Measurements from ENCODE around the gene PEAK1. TPM values are rescaled to one million over a fixed set of nuclear protein-coding genes. Genes with fewer than 3 reads are reported as not detected.

The PEAK1 gene
- total RNA-seq, 2 donors from 2014 or later: 26.2 to 27.0 TPM

DNA sequence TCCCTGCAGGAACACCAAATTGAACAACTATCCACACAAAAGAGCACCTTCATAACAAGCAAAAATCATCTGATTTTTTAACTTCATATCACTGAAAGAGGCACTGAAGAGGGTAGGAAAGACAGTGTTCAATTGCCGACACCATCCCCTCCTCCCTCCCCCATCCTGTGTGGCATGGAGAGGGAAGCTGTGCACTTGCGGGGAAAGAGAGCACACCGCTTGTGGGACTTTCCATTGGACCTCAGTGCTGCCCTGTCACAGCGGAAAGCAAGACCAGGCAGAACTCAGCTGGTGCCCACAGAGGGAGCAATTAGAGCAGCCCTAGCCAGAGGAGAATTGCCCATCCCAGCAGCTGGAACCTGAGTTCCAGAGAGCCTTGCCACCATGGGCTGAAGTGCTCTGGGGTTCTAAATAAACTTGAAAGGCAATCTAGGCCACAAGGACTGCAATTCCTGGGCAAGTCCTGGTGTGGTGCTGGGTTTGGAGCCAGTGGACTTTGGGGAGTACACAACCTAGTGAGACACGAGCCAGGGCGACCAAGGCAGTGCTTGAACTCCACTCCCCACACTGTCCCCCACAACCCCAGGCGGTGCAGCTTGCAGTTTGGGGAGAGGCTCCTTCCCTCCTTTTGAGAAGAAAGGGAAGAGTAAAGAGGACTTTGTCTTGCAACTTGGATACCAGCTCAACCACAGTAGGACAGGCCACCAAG is 27.0 kb downstream of the PEAK1 start:
- H3K27ac Mint-ChIP-seq: no peak overlapping the region
- H3K9me3 Mint-ChIP-seq: peaks cover 14 to 21% of the 10 kb centered on the region in 2 donors
- no peak for ATAC-seq
- no peak for DNase-seq (ENCODE audit: low spot score in 2 of 2)
- H3K36me3 Mint-ChIP-seq: peaks cover 19 to 25% of the 10 kb centered on the region in 2 donors

- H3K27ac Mint-ChIP-seq: no peak overlapping the region
- ATAC-seq (no peak), DNase-seq (ENCODE audit: low spot score in 2 of 2) (no peak)
- H3K36me3 Mint-ChIP-seq: peaks cover 12 to 18% of the 10 kb centered on the region in 2 donors
- peaks cover 12 to 13% of the 10 kb centered on the region in 2 donors for H3K9me3 Mint-ChIP-seq
These were observed 28.4 kb downstream of the PEAK1 start for GRCh38 chr15:77391372-77391951.

DNA sequence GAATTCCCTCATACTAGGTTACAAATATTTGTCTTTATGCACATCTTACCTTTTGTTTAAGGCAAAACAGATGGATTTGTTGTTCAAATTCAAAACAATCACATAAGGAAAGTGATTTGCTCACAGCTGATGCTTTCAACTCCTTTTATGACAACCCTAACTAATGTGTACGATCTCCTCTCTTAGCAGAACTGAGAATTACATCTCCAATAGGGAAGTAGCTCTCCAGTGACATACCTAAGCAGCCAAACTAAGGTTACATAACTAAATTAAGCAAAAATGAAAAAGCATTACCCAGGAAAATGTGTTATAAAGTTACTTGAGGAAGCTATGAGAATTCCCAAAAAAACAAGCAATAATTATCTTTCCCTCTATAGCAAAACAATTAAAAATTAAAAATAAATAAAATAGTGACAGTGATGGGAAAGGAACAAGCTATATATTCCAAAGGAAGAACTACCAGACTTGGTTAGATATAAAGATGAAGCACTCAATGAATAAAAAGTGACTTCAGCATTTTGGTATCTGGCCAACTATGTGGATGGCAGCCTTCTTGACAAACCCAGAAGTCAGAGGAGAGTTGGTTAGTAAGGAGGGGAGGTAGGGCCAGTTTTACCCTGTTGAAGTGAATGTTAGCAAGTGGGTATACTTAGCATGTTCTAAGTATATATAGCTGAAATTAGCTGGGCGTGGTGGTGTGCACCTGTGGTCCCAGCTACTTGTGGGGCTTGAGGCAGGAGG is 32.4 kb downstream of the PEAK1 start:
- Mint-ChIP-seq H3K27ac (no peak overlapping the region), H3K9me3 (no peaks in the 10 kb centered on the region), H3K36me3 (no peaks in the 10 kb centered on the region)

GRCh38 chr15:77386626-77387025 is 33.3 kb downstream of the PEAK1 start:
- no peak for ATAC-seq
- no peak for DNase-seq (ENCODE audit: low spot score in 2 of 2)
- no peaks in the 10 kb centered on the region for H3K36me3 Mint-ChIP-seq
- no peak overlapping the region for H3K27ac Mint-ChIP-seq
- H3K9me3 Mint-ChIP-seq: no peaks in the 10 kb centered on the region

More for the DNA sequence above, 32.4 kb downstream of the PEAK1 start:
- DNase-seq (ENCODE audit: low spot score in 2 of 2) (no peak), ATAC-seq (no peak)

DNA sequence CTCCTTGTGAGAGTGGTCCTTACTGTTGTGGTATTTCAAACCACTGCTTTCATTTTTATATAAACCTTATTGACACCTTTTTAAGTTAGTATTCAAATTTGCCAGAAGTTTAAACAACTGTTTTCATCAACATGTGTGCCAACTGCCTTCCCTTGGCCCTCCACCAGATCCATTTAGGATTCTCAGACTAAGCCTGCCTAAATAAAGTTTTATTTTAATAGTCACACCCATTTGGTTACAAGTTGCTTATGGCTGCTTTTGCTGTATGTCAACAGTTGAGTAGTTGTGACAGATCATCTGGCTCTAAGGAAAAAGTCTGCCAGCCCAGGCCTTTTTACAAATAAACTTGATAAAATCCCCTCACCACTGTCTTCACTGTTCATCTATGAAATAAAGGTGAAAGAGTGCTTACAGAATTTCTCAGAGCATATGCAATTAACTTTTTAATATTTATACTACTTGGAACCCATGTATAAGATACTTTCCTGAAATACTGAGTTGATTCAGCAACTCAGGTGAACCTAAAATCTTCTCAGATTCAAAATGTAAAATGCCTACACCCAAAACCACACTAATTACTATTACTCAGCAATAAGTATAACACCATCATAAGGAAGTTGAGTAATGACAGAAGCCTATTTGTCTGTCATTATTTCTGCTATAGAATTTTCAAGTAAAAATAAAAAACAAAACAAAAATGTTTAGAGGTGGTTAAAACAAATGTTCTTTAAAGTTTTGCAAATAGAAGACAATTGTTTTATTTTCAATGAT is 35.1 kb downstream of the PEAK1 start:
- H3K27ac Mint-ChIP-seq: no peak overlapping the region
- H3K9me3 Mint-ChIP-seq: no peaks in the 10 kb centered on the region
- ATAC-seq (no peak), DNase-seq (ENCODE audit: low spot score in 2 of 2) (no peak)
- no peaks in the 10 kb centered on the region for H3K36me3 Mint-ChIP-seq

GRCh38 chr15:77384086-77384485 is 35.8 kb downstream of the PEAK1 start:
- Mint-ChIP-seq H3K36me3 (no peaks in the 10 kb centered on the region), H3K27ac (no peak overlapping the region), H3K9me3 (no peaks in the 10 kb centered on the region)
- ATAC-seq (no peak), DNase-seq (ENCODE audit: low spot score in 2 of 2) (no peak)

GRCh38 chr15:77380033-77380432 is 39.9 kb downstream of the PEAK1 start:
- no peaks in the 10 kb centered on the region for H3K36me3 Mint-ChIP-seq
- ATAC-seq (no peak), DNase-seq (ENCODE audit: low spot score in 2 of 2) (no peak)
- H3K9me3 Mint-ChIP-seq: no peaks in the 10 kb centered on the region
- H3K27ac Mint-ChIP-seq: no peak overlapping the region

GRCh38 chr15:77376770-77377169 is 43.1 kb downstream of the PEAK1 start:
- Mint-ChIP-seq H3K36me3 (no peaks in the 10 kb centered on the region), H3K9me3 (no peaks in the 10 kb centered on the region), H3K27ac (no peak overlapping the region)
- DNase-seq (ENCODE audit: low spot score in 2 of 2) (no peak), ATAC-seq (no peak)

GRCh38 chr15:77375133-77375532 is 44.8 kb downstream of the PEAK1 start:
- DNase-seq (ENCODE audit: low spot score in 2 of 2) (no peak), ATAC-seq (no peak)
- Mint-ChIP-seq H3K27ac (no peak overlapping the region), H3K36me3 (no peaks in the 10 kb centered on the region), H3K9me3 (no peaks in the 10 kb centered on the region)

DNA sequence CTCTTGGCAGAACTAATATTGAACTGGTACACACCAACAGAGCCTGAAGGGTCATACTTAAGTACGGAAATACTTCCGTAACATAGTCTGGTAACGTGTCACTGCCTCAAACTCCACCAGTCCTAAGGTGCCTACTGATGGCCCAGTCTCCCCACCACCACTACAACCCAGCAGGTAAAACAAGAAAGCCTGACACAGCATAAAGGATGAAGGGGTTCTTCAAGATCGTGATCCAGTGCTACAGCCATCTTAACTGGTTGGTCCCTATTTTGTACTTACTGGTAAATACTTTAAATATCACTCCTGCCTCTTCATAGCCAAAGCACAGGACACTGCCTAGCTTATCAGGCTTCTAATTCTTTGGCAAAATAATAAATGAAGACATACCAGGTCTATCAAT is 46.5 kb downstream of the PEAK1 start:
- DNase-seq (ENCODE audit: low spot score in 2 of 2) (no peak), ATAC-seq (no peak)
- Mint-ChIP-seq H3K27ac (no peak overlapping the region), H3K9me3 (no peaks in the 10 kb centered on the region), H3K36me3 (no peaks in the 10 kb centered on the region)

DNA sequence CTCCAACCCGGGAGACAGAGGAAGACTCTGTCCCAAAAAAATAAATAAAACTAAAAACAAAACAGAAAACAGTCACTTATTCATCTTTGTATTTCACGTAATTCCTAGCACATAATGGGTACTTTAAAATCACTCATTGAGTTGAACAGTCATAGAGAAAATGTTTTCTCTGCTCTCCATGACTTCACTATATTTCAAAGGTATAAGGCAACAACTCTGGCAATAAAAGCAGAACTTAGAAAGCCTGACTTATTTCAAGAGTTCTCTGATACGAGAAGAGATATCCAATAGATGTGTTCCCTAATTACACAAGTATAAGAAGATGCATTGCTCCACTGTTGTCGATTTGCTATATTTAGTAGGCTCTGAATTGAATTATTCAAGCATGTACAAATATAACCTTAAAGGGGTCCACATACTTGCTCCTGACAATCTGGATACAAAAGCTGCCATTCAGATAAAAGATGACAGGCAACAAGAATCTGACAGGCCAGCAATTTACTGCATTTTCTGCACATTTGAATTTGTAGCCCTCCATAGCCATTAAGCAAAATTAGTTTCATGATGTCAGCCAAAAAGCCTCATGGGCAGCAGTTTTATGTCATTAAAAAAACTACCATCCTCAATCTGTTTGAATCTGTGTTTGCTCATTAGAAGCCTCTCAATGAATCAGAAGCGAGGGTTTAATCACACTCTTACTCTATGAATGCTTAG is 47.9 kb downstream of the PEAK1 start:
- Mint-ChIP-seq H3K36me3 (no peaks in the 10 kb centered on the region), H3K27ac (no peak overlapping the region), H3K9me3 (no peaks in the 10 kb centered on the region)
- ATAC-seq (peak in 1 of 2 donors; percentile 73), DNase-seq (ENCODE audit: low spot score in 2 of 2) (no peak)

- H3K9me3 Mint-ChIP-seq: peaks cover 0 to 4% of the 10 kb centered on the region in 2 donors
- no peak for DNase-seq (ENCODE audit: low spot score in 2 of 2)
- no peak for ATAC-seq
- H3K27ac Mint-ChIP-seq: no peak overlapping the region
- no peaks in the 10 kb centered on the region for H3K36me3 Mint-ChIP-seq
These were observed 49.3 kb downstream of the PEAK1 start for GRCh38 chr15:77370580-77370979.

DNA sequence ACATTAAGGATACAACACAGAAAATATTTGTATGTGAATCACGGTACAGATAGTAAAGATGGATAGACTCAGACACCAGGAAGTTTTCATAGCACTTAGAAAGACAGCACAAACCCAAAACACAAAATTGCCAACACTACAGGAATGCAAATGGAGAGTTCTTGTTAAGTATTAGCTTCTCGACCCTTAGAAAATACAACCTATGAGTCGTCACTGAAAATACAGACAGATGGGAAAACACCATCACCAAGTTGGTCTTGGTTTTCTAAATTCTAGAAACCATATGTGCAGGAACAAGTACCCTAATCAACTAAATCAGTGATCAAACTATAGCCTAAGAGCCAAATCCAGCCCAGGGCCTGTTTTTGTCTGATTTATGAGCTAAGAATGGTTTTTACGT is 50.7 kb downstream of the PEAK1 start:
- no peaks in the 10 kb centered on the region for H3K36me3 Mint-ChIP-seq

DNA sequence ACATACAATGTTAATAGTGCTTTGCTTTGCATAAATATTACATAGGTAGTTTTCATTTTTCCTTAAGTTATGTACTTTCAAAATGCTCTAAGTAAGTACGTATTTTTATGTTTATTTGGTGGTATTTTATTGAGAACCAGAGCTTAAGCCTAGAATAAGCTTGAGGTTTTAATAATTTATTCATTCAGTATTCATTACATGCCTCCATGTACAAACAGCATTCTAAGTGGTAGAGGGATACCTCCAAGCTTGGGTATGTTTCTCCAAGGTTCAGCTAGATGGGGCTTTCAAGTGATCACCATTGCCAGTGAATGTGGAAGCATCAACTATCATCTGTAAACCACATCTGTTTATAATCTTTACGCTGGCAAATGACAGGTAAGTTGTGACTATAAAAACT is 52.3 kb downstream of the PEAK1 start:
- H3K36me3 Mint-ChIP-seq: peaks cover 10% of the 10 kb centered on the region in 2 donors
- no peak for ATAC-seq
- no peak overlapping the region for H3K27ac Mint-ChIP-seq
- no peak for DNase-seq (ENCODE audit: low spot score in 2 of 2)
- H3K9me3 Mint-ChIP-seq: peaks cover 0 to 8% of the 10 kb centered on the region in 2 donors

More for the DNA sequence above, 50.7 kb downstream of the PEAK1 start:
- DNase-seq (ENCODE audit: low spot score in 2 of 2) (no peak), ATAC-seq (no peak)
- H3K27ac Mint-ChIP-seq: no peak overlapping the region
- H3K9me3 Mint-ChIP-seq: peaks cover 0 to 4% of the 10 kb centered on the region in 2 donors

DNA sequence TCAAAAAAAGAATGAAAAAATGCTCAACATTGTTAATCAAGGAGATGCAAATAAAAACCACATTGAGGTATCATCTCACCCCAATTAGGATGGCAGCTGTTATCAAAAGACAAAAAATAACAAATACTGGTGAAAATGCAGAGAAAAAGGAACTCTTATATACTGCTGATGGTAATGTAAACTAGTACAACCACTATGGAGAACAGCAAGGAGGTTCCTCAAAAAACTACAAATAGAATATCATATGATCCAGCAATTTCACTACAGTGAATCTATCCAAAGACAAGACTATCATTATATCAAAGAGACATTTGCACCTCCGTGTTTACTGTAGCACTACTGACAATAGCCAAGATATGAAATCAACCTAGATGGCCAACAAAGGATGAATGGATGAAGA is 58.4 kb downstream of the PEAK1 start:
- Mint-ChIP-seq H3K9me3 (peaks cover 0 to 8% of the 10 kb centered on the region in 2 donors), H3K27ac (no peak overlapping the region), H3K36me3 (peaks cover 10% of the 10 kb centered on the region in 2 donors)
- ATAC-seq: no peak
- DNase-seq (ENCODE audit: low spot score in 2 of 2): no peak

DNA sequence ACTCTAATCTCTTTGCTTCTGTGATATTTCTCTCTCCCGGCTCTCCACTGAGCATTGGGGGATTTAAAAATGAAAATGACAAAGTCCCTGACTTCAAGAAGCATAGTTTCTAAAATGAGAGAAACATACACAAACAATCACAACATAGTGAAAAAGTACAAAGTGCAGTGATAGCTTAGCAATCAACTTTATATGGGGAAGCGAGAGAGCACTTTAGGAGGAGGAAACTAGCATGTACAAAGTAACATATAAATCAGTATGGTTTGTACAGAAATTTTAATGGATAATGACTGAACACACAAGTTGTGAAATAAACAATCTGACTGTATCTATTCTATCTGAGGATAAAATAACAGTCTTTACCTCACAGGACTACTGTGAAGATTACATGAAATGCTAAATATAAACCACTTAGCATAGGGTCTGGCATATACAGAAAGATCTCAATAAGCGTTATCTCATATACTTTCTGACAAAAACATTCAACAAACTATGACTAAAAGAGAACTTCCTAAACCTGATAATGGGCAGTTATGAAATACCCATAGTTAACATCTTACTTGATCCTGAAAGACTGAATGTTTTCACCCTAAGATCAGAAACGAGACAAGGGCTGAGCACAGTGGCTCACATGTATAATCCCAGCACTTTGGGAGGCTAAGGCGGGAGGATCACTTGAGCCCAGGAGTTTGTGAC is 61.2 kb downstream of the PEAK1 start:
- DNase-seq (ENCODE audit: low spot score in 2 of 2) (no peak), ATAC-seq (no peak)
- Mint-ChIP-seq H3K27ac (no peak overlapping the region), H3K36me3 (peaks cover 7% of the 10 kb centered on the region in 2 donors), H3K9me3 (peaks cover 0 to 3% of the 10 kb centered on the region in 2 donors)
